PC-3 (cell line): ENCODE results near the gene DOCK8.

Experiments
- EZH2 ChIP-seq: fragments of 300-600 bp; sonication (generic); IDR thresholded peaks from one replicate; pipeline ENCODE4 v1.6.1; 2017; ENCODE audit warnings: antibody characterized with exemption, mild to moderate bottlenecking, low read length; ENCODE audit not compliant: unreplicated experiment
- EZH2phosphoT487 ChIP-seq: fragments of 300-600 bp; sonication (generic); IDR thresholded peaks from 2 replicates; pipeline ENCODE4 v1.6.1; 2018; ENCODE audit warnings: mild to moderate bottlenecking, antibody characterized with exemption, low read length, borderline replicate concordance
- TF ChIP-seq, protein P1 (sequence below): fragments of 300-600 bp; sonication (generic); conservative IDR thresholded peaks from 2 replicates; pipeline ENCODE4 v1.5.1; 2017; ENCODE audit warnings: antibody characterized with exemption, low read depth, mild to moderate bottlenecking, low read length

DNA sequence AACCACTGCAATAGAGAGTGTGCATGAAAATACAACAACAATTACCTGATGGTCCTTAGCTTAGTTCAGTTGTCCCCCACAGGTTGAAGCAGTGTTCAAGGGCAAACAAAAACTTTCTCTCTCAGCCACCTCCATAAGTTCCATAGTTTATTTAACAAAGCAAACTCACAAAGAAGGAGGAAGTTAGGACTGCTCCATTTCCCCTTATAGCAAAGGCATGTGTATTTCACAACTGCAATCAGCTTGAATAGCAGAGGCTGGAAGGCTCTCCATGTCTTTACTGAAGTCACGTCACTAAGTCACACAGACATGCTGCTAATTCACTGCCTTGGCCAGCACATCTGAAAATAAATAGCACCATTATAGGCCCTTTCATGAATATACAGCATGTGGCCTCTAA, 43.3 kb downstream of the DOCK8 start:
- TF ChIP-seq, protein P1, sequence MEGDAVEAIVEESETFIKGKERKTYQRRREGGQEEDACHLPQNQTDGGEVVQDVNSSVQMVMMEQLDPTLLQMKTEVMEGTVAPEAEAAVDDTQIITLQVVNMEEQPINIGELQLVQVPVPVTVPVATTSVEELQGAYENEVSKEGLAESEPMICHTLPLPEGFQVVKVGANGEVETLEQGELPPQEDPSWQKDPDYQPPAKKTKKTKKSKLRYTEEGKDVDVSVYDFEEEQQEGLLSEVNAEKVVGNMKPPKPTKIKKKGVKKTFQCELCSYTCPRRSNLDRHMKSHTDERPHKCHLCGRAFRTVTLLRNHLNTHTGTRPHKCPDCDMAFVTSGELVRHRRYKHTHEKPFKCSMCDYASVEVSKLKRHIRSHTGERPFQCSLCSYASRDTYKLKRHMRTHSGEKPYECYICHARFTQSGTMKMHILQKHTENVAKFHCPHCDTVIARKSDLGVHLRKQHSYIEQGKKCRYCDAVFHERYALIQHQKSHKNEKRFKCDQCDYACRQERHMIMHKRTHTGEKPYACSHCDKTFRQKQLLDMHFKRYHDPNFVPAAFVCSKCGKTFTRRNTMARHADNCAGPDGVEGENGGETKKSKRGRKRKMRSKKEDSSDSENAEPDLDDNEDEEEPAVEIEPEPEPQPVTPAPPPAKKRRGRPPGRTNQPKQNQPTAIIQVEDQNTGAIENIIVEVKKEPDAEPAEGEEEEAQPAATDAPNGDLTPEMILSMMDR = no peak
- TF ChIP-seq EZH2 (no peak), EZH2phosphoT487 (no peak)
